Type B pancreatic cell (in vitro differentiated cells): ENCODE results near the gene TAGLN3. TPM values are rescaled to one million over a fixed set of nuclear protein-coding genes. Genes with fewer than 3 reads are reported as not detected.
A peak's percentile ranks its signal among the peaks of the same experiment; 100 is the strongest.

Experiments
- DNase-seq: peaks from one replicate; pipeline ENCODE4 v3.0.0; 2021; ENCODE audit warnings: mixed read lengths; ENCODE audit not compliant: unreplicated experiment; ENCODE audit errors: extremely low spot score
- H3K27ac Mint-ChIP-seq: 2 replicates; pipeline ENCODE4 v1.8.0; 2021; ENCODE audit warnings: mild to moderate bottlenecking, mixed read lengths
- H3K27me3 Mint-ChIP-seq: 2 replicates; pipeline ENCODE4 v1.8.0; 2021; ENCODE audit warnings: mixed read lengths
- H3K36me3 Mint-ChIP-seq: 2 replicates; pipeline ENCODE4 v1.8.0; 2021; ENCODE audit warnings: mixed read lengths
- H3K4me1 Mint-ChIP-seq: one replicate; pipeline ENCODE4 v1.8.0; 2021; ENCODE audit warnings: mixed read lengths; ENCODE audit not compliant: unreplicated experiment
- H3K4me3 Mint-ChIP-seq: 2 replicates; pipeline ENCODE4 v1.8.0; 2021; ENCODE audit warnings: mild to moderate bottlenecking, mixed read lengths
- H3K9me3 Mint-ChIP-seq: 2 replicates; pipeline ENCODE4 v1.8.0; 2021; ENCODE audit warnings: mixed read lengths
- long read RNA-seq: library from polyadenylated mRNA; unstranded; transcript quantifications from one replicate; pipeline ENCODE4 v2.0.0, GENCODE V29; 2020
- total RNA-seq: library from RNA; stranded (reverse); gene quantifications from 2 replicates; pipeline ENCODE4 v1.2.1, GENCODE V29; 2021; ENCODE audit warnings: low replicate concordance
- TF ChIP-seq, protein P1 (sequence below): fragments of 200-600 bp; sonication (generic); conservative IDR thresholded peaks from 2 replicates; pipeline ENCODE4 v1.5.0; 2021; ENCODE audit warnings: antibody characterized with exemption, mild to moderate bottlenecking

TAGLN3 gene
- 4.8 and 14.8 TPM in 2 replicates for total RNA-seq
- long read RNA-seq, transcript TAGLN3-203 (4 exons, 1,164 nt), result major isoform, 6 of 13 reads
- long read RNA-seq, transcript TAGLN3-205 (5 exons, 1,301 nt), result major isoform, 6 of 13 reads
- long read RNA-seq, partial matches to known transcripts, result 0 of 13 reads
- long read RNA-seq, other reads (novel, unspliced or antisense), result 0 of 13 reads

DNA sequence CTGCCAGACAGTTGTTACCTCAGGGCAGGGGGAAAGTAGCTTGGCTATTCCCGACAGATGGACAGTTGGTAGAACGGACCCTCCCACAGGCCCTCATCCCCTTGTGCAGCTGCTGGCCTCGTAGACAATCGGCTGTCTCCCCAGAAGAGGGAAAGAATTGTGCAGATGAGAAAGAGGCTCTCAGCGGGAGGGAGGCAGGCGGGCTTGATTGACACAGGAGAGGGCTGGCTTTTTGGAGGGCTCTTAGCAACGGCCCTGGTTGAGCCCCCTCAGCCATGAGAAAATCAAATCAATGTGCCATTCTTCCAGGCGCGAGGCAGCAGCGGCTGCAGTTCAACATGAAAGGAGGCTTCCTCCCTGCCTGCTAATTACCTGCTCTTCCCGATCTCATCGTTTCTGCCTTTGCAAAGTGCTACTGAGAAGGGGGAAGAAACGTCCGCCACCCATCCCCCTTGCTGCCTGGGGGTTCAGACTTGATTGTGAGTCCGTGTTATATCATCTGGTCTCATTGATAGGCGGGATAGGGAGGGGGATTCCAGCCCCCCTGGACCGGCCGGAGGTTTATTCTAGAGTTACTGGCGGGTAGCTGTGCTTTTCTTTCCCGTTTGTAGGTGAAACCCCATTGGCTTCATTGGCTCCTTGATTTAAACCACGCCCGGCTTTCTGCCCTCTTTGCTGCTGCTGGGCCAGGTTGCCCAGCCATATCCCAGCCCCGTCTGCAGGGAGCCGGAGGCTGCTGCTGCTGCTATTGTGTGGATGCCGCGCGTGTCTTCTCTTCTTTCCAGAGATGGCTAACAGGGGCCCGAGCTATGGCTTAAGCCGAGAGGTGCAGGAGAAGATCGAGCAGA lies at the start of gene TAGLN3:
Gene TAGLN3 (plus strand): TSS at position 287 of the 848 bp plus-strand sequence. CDS start 501 bp downstream, at position 788.
- peak within 1 kb of the TSS; percentile 68 for H3K27ac Mint-ChIP-seq
- no peaks in the 10 kb centered on the region for H3K36me3 Mint-ChIP-seq
- no peaks in the 10 kb centered on the region for H3K9me3 Mint-ChIP-seq
- H3K27me3 Mint-ChIP-seq, result peaks cover 27% of the 10 kb centered on the region
- DNase-seq, result no peak
- peak within 1 kb of the TSS; percentile 93 for H3K4me3 Mint-ChIP-seq
- H3K4me1 Mint-ChIP-seq, result peaks cover 30% of the 10 kb centered on the region
- TF ChIP-seq, protein P1, sequence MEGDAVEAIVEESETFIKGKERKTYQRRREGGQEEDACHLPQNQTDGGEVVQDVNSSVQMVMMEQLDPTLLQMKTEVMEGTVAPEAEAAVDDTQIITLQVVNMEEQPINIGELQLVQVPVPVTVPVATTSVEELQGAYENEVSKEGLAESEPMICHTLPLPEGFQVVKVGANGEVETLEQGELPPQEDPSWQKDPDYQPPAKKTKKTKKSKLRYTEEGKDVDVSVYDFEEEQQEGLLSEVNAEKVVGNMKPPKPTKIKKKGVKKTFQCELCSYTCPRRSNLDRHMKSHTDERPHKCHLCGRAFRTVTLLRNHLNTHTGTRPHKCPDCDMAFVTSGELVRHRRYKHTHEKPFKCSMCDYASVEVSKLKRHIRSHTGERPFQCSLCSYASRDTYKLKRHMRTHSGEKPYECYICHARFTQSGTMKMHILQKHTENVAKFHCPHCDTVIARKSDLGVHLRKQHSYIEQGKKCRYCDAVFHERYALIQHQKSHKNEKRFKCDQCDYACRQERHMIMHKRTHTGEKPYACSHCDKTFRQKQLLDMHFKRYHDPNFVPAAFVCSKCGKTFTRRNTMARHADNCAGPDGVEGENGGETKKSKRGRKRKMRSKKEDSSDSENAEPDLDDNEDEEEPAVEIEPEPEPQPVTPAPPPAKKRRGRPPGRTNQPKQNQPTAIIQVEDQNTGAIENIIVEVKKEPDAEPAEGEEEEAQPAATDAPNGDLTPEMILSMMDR, result no peak

DNA sequence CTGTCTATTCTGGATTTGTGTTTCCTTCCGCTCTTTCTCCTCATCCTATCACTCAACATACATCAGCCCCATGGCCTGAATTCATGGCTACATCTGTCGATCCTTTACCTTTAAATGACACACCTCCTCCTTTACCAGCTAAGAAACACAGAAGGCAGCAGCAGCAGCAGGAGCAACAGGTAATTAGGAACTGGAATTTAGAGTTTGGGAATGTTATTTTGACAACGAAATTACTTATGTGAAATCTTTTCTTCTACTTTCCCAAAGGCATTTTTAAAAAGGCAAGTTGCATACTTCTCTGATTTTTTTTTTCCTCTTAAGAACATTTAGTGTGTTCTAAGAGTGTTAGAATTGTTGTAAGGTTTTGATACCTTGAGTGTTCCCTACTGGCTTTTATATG lies 49.0 kb upstream of the TAGLN3 start:
- Mint-ChIP-seq H3K36me3 (no peaks in the 10 kb centered on the region), H3K27me3 (no peaks in the 10 kb centered on the region), H3K4me1 (peaks cover 6% of the 10 kb centered on the region), H3K4me3 (no peak overlapping the region), H3K27ac (no peak overlapping the region), H3K9me3 (no peaks in the 10 kb centered on the region)
- TF ChIP-seq, protein P1, result no peak
- DNase-seq, result no peak

DNA sequence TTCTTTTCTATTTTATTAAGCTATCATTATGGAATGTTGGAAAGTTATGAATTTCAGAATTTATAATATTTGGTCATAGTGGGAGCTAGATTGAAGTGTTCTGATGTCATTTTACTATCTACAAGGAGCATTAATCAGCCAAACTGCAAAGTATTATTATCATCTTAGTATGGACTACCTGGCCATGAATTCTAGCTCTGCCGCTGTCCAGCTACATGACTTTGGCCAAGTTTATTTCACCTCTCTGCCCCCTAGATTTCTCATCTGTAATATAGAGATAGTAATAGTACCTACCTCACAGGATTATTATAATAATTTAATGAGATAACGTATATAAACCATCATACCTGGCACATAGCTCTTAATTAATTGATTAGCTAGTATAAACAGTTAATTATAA lies 47.7 kb upstream of the TAGLN3 start:
- H3K27me3 Mint-ChIP-seq, result no peaks in the 10 kb centered on the region
- H3K4me1 Mint-ChIP-seq, result peaks cover 6% of the 10 kb centered on the region
- TF ChIP-seq, protein P1, result no peak
- no peak for DNase-seq
- H3K27ac Mint-ChIP-seq, result no peak overlapping the region
- H3K36me3 Mint-ChIP-seq, result no peaks in the 10 kb centered on the region
- no peak overlapping the region for H3K4me3 Mint-ChIP-seq
- no peaks in the 10 kb centered on the region for H3K9me3 Mint-ChIP-seq

DNA sequence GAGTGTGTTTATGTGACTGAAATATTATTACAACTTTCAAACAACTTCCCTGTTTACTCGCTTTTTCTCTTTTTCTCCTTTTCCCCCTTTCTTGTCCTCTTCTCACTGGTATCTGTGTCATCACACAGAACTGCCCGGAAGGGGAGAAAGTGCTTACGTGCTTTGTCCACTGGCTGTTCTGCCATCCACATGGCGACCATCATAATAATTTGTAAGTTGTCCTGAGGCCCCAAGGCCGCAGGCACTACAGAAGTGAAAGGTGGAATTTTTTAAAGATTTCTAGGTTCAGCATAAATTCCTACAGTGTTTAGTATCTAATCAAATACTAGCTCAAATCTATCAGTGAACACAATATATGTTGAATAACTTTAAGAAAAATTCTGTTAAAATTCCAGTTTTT lies 46.6 kb upstream of the TAGLN3 start:
- Mint-ChIP-seq H3K27me3 (no peaks in the 10 kb centered on the region), H3K36me3 (no peaks in the 10 kb centered on the region), H3K27ac (no peak overlapping the region), H3K4me1 (peaks cover 3% of the 10 kb centered on the region), H3K9me3 (no peaks in the 10 kb centered on the region), H3K4me3 (no peak overlapping the region)
- TF ChIP-seq, protein P1, result no peak
- DNase-seq, result no peak

DNA sequence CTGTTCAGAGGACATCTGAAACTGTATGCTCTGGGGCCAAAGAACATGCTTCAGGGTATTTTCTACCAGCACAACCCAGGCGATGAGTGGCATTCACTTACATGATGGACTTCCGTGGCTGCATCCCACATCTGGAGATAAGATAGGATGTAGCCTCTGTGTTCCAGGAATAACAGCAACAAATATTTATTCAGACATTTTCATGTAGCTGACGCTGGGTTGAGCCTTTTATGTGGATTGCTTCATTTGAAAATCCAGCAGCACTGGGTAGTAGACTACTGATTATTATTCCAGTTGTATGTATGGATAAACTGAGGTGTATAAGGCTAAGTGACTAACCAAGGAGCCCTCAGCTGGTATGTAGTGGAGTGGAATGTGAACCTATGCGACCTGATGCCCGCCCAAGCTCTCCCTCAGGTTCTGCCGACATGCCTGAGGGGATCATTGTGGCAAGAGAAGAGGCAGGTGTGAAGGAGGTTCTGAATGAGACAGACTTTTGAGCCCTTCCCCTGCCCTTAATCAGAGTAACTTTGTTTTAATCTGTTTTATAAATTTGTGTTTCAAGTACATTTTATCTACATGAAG lies 45.8 kb upstream of the TAGLN3 start:
- Mint-ChIP-seq H3K36me3 (no peaks in the 10 kb centered on the region), H3K27me3 (no peaks in the 10 kb centered on the region), H3K4me1 (peaks cover 12% of the 10 kb centered on the region), H3K9me3 (no peaks in the 10 kb centered on the region), H3K27ac (no peak overlapping the region), H3K4me3 (no peak overlapping the region)
- TF ChIP-seq, protein P1, result no peak
- DNase-seq, result no peak
